Ishikawa (cell line): ENCODE results near the gene MMP24.

Source experiments
- CEBPB ChIP-seq: IDR thresholded peaks from 2 replicates; pipeline ENCODE4 v1.6.1; 2012
- EGR1 ChIP-seq: IDR thresholded peaks from 2 replicates; pipeline ENCODE4 v1.6.1; 2012
- EP300 ChIP-seq: IDR thresholded peaks from 2 replicates; pipeline ENCODE4 v1.6.1; 2012; ENCODE audit warnings: borderline replicate concordance
- FOXM1 ChIP-seq: IDR thresholded peaks from 2 replicates; pipeline ENCODE4 v1.6.1; 2012; ENCODE audit warnings: low read depth, borderline replicate concordance
- MAX ChIP-seq: IDR thresholded peaks from 2 replicates; pipeline ENCODE4 v1.6.1; 2012
- NFIC ChIP-seq: IDR thresholded peaks from 2 replicates; pipeline ENCODE4 v1.6.1; 2012
- RAD21 ChIP-seq: IDR thresholded peaks from 2 replicates; pipeline ENCODE4 v1.6.1; 2012; ENCODE audit warnings: low read depth
- REST ChIP-seq: IDR thresholded peaks from 2 replicates; pipeline ENCODE4 v1.6.1; 2012; ENCODE audit warnings: low read depth, mild to moderate bottlenecking
- TEAD4 ChIP-seq: IDR thresholded peaks from 2 replicates; pipeline ENCODE4 v1.6.1; 2012
- YY1 ChIP-seq: IDR thresholded peaks from 2 replicates; pipeline ENCODE4 v1.6.1; 2012; ENCODE audit warnings: low read depth

GRCh38 chr20:35320396-35321126 lies 94.1 kb downstream of the MMP24 start:
- no peak for TF ChIP-seq REST
- TF ChIP-seq FOXM1, result no peak
- TF ChIP-seq TEAD4, result no peak
- TF ChIP-seq RAD21, result no peak
- no peak for TF ChIP-seq EGR1
- no peak for TF ChIP-seq MAX
- TF ChIP-seq NFIC, result no peak
- no peak for TF ChIP-seq YY1
- TF ChIP-seq EP300, result no peak
- no peak for TF ChIP-seq CEBPB
